K562 (cell line): ENCODE data around the gene SMIM23. TPM values are rescaled to one million over a fixed set of nuclear protein-coding genes. Genes with fewer than 3 reads are reported as not detected.

ENCODE experiments used
- ATAC-seq: fragments of 200-7000 bp; cut with Tn5 transposase; 3 replicates; pipeline ENCODE4 v1.9.1; 2020; ENCODE audit warnings: moderate library complexity
- BruUV-seq: library from RNA; stranded (reverse); fragments of 400-500 nt; replicated peaks from 2 replicates; lab custom pipeline; 2021; lab: Mats Ljungman, UMichigan
- CTCF ChIA-PET: fragments of 300-600 bp; formaldehyde crosslinking; extraction: SDS; loops from one replicate; lab custom pipeline; 2021; ENCODE audit warnings: low intra/inter-chr PET ratio; lab: Yijun Ruan, JAX
- POLR2A ChIA-PET: fragments of 300-600, 350-650 bp; sonication (Branson Sonifier 250); formaldehyde crosslinking; extraction: SDS; loops from one replicate; lab custom pipeline; 2021; ENCODE audit warnings: antibody characterized with exemption, inconsistent platforms; lab: Yijun Ruan, JAX
- DNase-seq, 4 experiments: peaks; one replicate each; pipeline versions ENCODE4 v3.0.0 to v3.0.0-alpha.2; 2011 to 2018; ENCODE audit warnings: low spot score in 3 of 4, mixed read lengths in 3 of 4; ENCODE audit errors: extremely low read depth in 1 of 4
- FAIRE-seq: peaks from 2 replicates; lab custom pipeline; 2011; peaks lifted over from hg19 to GRCh38; lab: Jason Lieb, UNC
- H2AFZ ChIP-seq: 2 replicates; pipeline ENCODE4 v1.6.0; 2011; ENCODE audit warnings: low read depth, low read length, control low read depth, inconsistent platforms
- H3K27ac ChIP-seq: fragments of 200-600 bp; 3 replicates; pipeline ENCODE4 v1.8.0; 2011; ENCODE audit warnings: low read depth, mild to moderate bottlenecking, control low read depth, inconsistent platforms, low read length, moderate library complexity, mixed read lengths; ENCODE audit errors: extremely low read depth
- H3K27me3 ChIP-seq, 2 experiments: fragments of 300-600 bp in 1 of 2; 2 replicates in 1 of 2; 3 replicates in 1 of 2; pipeline versions ENCODE4 v1.6.0 to v1.8.0; 2011; ENCODE audit warnings: inconsistent platforms in 2 of 2, low read length in 2 of 2, mild to moderate bottlenecking in 1 of 2, mixed read lengths in 1 of 2, moderate library complexity in 1 of 2; ENCODE audit not compliant: control insufficient read depth in 2 of 2, insufficient read depth in 2 of 2
- H3K36me3 ChIP-seq: fragments of 300-600 bp; 3 replicates; pipeline ENCODE4 v1.8.0; 2011; ENCODE audit warnings: mild to moderate bottlenecking, low read length, inconsistent platforms; ENCODE audit not compliant: control insufficient read depth, insufficient read depth
- H3K4me1 ChIP-seq, 2 experiments: fragments of 200-600 bp in 1 of 2; replicated peaks in 1 of 2; 2 replicates in 1 of 2; 3 replicates in 1 of 2; pipeline versions ENCODE4 v1.5.1 to v1.8.0; 2011; ENCODE audit warnings: inconsistent platforms in 2 of 2, low read length in 2 of 2, mild to moderate bottlenecking in 1 of 2, mixed read lengths in 1 of 2, moderate library complexity in 1 of 2; ENCODE audit not compliant: control insufficient read depth in 2 of 2, insufficient read depth in 2 of 2
- H3K4me2 ChIP-seq: 2 replicates; pipeline ENCODE4 v1.6.1; 2011; ENCODE audit warnings: low read length, control low read depth, inconsistent platforms, mixed read lengths; ENCODE audit not compliant: insufficient read depth
- H3K4me3 ChIP-seq: fragments of 200-600 bp; sonication (generic), shearing (Covaris generic); 2 replicates; pipeline ENCODE4 v1.5.1; 2016; ENCODE audit warnings: control low read depth, inconsistent platforms
- H3K79me2 ChIP-seq: fragments of 200-600 bp; 3 replicates; pipeline ENCODE4 v1.8.0; 2011; ENCODE audit warnings: low read length, inconsistent platforms; ENCODE audit not compliant: control insufficient read depth, insufficient read depth
- H3K9ac ChIP-seq, 2 experiments: 2 replicates each; pipeline versions ENCODE4 v1.6.0 to v1.6.1; 2011; ENCODE audit warnings: low read depth in 2 of 2, low read length in 2 of 2, control low read depth in 1 of 2, inconsistent platforms in 1 of 2, mild to moderate bottlenecking in 1 of 2, mixed read lengths in 1 of 2; ENCODE audit not compliant: insufficient read depth in 1 of 2
- H3K9me1 ChIP-seq: one replicate; pipeline ENCODE4 v1.6.0; 2011; ENCODE audit warnings: inconsistent platforms, mild to moderate bottlenecking, low read length, moderate library complexity; ENCODE audit not compliant: control insufficient read depth, insufficient read depth
- H3K9me3 ChIP-seq: replicated peaks from 2 replicates; pipeline ENCODE4 v1.5.1; 2011; ENCODE audit warnings: low read depth, low read length, inconsistent platforms; ENCODE audit not compliant: control insufficient read depth, insufficient read depth
- H4K20me1 ChIP-seq: replicated peaks from 2 replicates; pipeline ENCODE4 v1.6.1; 2011; ENCODE audit warnings: low read length, inconsistent platforms, mixed read lengths; ENCODE audit not compliant: control insufficient read depth, insufficient read depth
- BHLHE40 ChIP-seq: IDR thresholded peaks from 2 replicates; pipeline ENCODE4 v1.6.1; 2011; ENCODE audit warnings: low read length, improper control_type of control experiment
- MEF2A ChIP-seq: IDR thresholded peaks from 2 replicates; pipeline ENCODE4 v1.6.1; 2011; ENCODE audit warnings: low read depth, mild to moderate bottlenecking, low read length, moderate library complexity; ENCODE audit not compliant: control insufficient read depth
- RAD21 ChIP-seq, 2 experiments: fragments of 250-450 bp in 1 of 2; fragments of 450-650 bp in 1 of 2; sonication (Bioruptor Pico) in 1 of 2; formaldehyde crosslinking in 1 of 2; IDR thresholded peaks in 1 of 2; conservative IDR thresholded peaks in 1 of 2; 2 replicates each; pipeline versions ENCODE4 v1.4.0 to v1.8.0; 2020 to 2022; ENCODE audit warnings: mild to moderate bottlenecking in 2 of 2, moderate library complexity in 1 of 2
- SMAD1 ChIP-seq: fragments of 150-350 bp; IDR thresholded peaks from 2 replicates; pipeline ENCODE4 v1.6.1; 2014; ENCODE audit warnings: low read length, low read depth; ENCODE audit not compliant: partially characterized antibody
- WGBS: fragments of 100-300 bp; shearing (Covaris generic); methylation state at CpG from one replicate; pipeline ENCODE4 v1.1.6; 2016; ENCODE audit warnings: low coverage, mixed read lengths; ENCODE audit not compliant: insufficient coverage; ENCODE audit errors: missing lambda C conversion rate; 5-methylcytosine and 5-hydroxymethylcytosine counted together
- in situ Hi-C: fragments of 300-500 bp; cut with MboI; formaldehyde crosslinking; loops from 4 replicates; pipeline ENCODE4 v1.15.0; 2018; ENCODE audit warnings: inconsistent platforms, mixed read lengths
- intact Hi-C: fragments of 100-400 bp; cut with micrococcal nuclease; formaldehyde crosslinking; loops from 2 replicates; pipeline ENCODE4 v1.14.2; 2022
- polyA plus RNA-seq, 8 experiments: library from polyadenylated mRNA; depleted of rRNA in 4 of 8; stranded (reverse) in 5 of 8; unstranded in 3 of 8; fragments of >200 nt; fragmentation: Nextera tagmentation in 2 of 8; fragmentation: Illumina TruSeq in 1 of 8; extraction: Ambion mirVana in 2 of 8; extraction: Trizol in 1 of 8; gene quantifications; 2 replicates each; pipeline versions ENCODE4 v1.2.1 to v1.2.3, GENCODE V29; 2011 to 2014; ENCODE audit warnings: inconsistent platforms in 1 of 8, missing spikeins in 1 of 8
- total RNA-seq, 7 experiments: library from RNA; depleted of rRNA in 6 of 7; stranded (reverse); fragments of >200 nt in 6 of 7; fragmentation: Illumina TruSeq in 2 of 7; extraction: Trizol in 2 of 7; gene quantifications; 2 replicates each; pipeline versions ENCODE4 v1.2.1 to v1.2.3, GENCODE V29; 2011 to 2021; ENCODE audit warnings: low replicate concordance in 1 of 7
- TF ChIP-seq, protein P1 (sequence below): sonication (generic); formaldehyde crosslinking; IDR thresholded peaks from 2 replicates; pipeline ENCODE4 v1.8.0; 2022; ENCODE audit warnings: mild to moderate bottlenecking, missing genetic modification reagents
- TF ChIP-seq, protein P2 (sequence below): fragments of 250-450 bp; sonication (Bioruptor Pico); IDR thresholded peaks from 2 replicates; pipeline ENCODE4 v1.8.0; 2021; ENCODE audit warnings: mild to moderate bottlenecking, moderate library complexity
- TF ChIP-seq, protein P3 (sequence below): fragments of 450-650 bp; IDR thresholded peaks from 2 replicates; pipeline ENCODE4 v1.6.1; 2018; ENCODE audit not compliant: partially characterized antibody
- TF ChIP-seq, protein P4 (sequence below): sonication (generic); formaldehyde crosslinking; IDR thresholded peaks from 2 replicates; pipeline ENCODE4 v1.8.0; 2022; ENCODE audit warnings: mild to moderate bottlenecking, missing genetic modification reagents

The SMIM23 gene
- total and polyA plus RNA-seq, 9 of the 15 experiments (the other 6 are each of a cell fraction or from before 2014, with no cell fraction given): not detected

DNA sequence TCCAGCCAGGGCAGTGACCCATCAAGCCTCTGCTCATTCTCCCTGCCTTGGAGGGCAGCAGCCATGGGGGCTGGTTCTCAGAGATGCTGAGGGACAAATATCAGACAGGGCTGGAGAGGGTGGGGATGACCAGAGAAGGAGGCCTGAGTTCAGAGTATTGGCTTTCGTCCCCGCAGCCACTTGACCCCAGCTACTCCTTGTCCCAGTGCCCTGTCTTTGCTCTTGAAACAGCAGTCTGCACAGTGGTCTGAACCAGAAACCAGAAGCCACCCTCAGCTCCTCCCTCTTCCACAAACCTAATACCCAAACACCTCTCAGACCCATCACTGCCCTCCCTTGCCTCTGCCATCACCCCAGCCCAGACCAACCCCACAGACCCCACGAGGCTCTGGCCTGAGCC lies 36.3 kb upstream of the SMIM23 start (continued):
- TF ChIP-seq SMAD1: no peak
- TF ChIP-seq, all 486 proteins: peak for 0

DNA sequence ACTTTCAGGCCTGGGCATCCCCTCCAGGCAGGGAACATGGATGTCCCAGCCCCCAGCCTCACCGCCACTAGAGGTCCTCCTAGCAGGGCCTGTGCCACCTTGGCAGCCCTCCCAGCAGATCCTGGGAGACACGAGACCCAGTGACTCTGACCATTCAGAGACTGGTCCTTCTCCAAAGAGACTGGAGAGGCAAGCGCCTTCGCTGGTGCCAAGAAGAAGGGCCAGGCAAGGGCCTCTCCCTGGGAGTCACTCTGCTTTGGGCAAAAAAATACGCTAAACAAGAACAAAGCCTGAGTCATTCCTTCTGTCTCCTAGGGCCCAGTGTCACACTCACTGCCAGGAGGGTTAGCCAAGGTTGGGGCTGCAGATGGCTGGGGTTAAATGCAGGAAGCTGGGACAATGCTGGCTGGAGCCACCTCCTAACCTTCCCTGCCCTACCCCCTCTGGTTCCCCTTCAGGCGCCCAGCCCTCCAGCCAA lies 35.3 kb upstream of the SMIM23 start:
- H3K9me1 ChIP-seq: no peaks in the 10 kb centered on the region
- ATAC-seq: peak; percentile 81
- no peaks in the 10 kb centered on the region; a peak in 1 of 5 replicates for H3K27me3 ChIP-seq
- DNase-seq: peak in 2 of 4 experiments; percentile 23 to 27
- H3K27ac ChIP-seq: no peak overlapping the region
- FAIRE-seq: no peak
- BruUV-seq: no TSS peak
- no peaks in the 10 kb centered on the region for H3K9me3 ChIP-seq
- H4K20me1 ChIP-seq: no peaks in the 10 kb centered on the region
- no peak overlapping the region for H3K9ac ChIP-seq
- H3K36me3 ChIP-seq: no peaks in the 10 kb centered on the region
- no peaks in the 10 kb centered on the region for H3K4me1 ChIP-seq
- in situ Hi-C loops: no loop called here
- H3K4me2 ChIP-seq: no peak overlapping the region
- H3K79me2 ChIP-seq: no peaks in the 10 kb centered on the region
- H2AFZ ChIP-seq: no peak overlapping the region
- ChIA-PET CTCF (no interaction called here), POLR2A (no interaction called here)
- 2% methylated on average over 6 of the region's 6 CpGs for WGBS
- intact Hi-C loops: no loop called here
- no peak overlapping the region for H3K4me3 ChIP-seq
- TF ChIP-seq, protein P1, sequence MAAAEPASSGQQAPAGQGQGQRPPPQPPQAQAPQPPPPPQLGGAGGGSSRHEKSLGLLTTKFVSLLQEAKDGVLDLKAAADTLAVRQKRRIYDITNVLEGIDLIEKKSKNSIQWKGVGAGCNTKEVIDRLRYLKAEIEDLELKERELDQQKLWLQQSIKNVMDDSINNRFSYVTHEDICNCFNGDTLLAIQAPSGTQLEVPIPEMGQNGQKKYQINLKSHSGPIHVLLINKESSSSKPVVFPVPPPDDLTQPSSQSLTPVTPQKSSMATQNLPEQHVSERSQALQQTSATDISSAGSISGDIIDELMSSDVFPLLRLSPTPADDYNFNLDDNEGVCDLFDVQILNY: no peak
- TF ChIP-seq, protein P2, sequence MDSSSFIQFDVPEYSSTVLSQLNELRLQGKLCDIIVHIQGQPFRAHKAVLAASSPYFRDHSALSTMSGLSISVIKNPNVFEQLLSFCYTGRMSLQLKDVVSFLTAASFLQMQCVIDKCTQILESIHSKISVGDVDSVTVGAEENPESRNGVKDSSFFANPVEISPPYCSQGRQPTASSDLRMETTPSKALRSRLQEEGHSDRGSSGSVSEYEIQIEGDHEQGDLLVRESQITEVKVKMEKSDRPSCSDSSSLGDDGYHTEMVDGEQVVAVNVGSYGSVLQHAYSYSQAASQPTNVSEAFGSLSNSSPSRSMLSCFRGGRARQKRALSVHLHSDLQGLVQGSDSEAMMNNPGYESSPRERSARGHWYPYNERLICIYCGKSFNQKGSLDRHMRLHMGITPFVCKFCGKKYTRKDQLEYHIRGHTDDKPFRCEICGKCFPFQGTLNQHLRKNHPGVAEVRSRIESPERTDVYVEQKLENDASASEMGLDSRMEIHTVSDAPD (CRISPR knock-in tag): no peak
- TF ChIP-seq RAD21 (CRISPR knock-in tag; conservative IDR thresholded peaks at IDR 0.05 in 1 of 2, IDR thresholded peaks at IDR 0.05 in 1 of 2) (peak in 1 of 2 experiments; percentile 42; a peak in 2 of 4 replicates), BHLHE40 (peak; percentile 34; the same call in 1 of the 2 replicates), MEF2A (no peak)
- TF ChIP-seq, protein P3, sequence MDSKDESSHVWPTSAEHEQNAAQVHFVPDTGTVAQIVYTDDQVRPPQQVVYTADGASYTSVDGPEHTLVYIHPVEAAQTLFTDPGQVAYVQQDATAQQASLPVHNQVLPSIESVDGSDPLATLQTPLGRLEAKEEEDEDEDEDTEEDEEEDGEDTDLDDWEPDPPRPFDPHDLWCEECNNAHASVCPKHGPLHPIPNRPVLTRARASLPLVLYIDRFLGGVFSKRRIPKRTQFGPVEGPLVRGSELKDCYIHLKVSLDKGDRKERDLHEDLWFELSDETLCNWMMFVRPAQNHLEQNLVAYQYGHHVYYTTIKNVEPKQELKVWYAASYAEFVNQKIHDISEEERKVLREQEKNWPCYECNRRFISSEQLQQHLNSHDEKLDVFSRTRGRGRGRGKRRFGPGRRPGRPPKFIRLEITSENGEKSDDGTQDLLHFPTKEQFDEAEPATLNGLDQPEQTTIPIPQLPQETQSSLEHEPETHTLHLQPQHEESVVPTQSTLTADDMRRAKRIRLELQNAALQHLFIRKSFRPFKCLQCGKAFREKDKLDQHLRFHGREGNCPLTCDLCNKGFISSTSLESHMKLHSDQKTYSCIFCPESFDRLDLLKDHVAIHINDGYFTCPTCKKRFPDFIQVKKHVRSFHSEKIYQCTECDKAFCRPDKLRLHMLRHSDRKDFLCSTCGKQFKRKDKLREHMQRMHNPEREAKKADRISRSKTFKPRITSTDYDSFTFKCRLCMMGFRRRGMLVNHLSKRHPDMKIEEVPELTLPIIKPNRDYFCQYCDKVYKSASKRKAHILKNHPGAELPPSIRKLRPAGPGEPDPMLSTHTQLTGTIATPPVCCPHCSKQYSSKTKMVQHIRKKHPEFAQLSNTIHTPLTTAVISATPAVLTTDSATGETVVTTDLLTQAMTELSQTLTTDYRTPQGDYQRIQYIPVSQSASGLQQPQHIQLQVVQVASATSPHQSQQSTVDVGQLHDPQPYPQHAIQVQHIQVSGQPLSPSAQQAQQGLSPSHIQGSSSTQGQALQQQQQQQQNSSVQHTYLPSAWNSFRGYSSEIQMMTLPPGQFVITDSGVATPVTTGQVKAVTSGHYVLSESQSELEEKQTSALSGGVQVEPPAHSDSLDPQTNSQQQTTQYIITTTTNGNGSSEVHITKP: no peak
- TF ChIP-seq, protein P4, sequence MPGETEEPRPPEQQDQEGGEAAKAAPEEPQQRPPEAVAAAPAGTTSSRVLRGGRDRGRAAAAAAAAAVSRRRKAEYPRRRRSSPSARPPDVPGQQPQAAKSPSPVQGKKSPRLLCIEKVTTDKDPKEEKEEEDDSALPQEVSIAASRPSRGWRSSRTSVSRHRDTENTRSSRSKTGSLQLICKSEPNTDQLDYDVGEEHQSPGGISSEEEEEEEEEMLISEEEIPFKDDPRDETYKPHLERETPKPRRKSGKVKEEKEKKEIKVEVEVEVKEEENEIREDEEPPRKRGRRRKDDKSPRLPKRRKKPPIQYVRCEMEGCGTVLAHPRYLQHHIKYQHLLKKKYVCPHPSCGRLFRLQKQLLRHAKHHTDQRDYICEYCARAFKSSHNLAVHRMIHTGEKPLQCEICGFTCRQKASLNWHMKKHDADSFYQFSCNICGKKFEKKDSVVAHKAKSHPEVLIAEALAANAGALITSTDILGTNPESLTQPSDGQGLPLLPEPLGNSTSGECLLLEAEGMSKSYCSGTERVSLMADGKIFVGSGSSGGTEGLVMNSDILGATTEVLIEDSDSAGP (CRISPR knock-in tag): no peak
